ENCODE data around the gene CFAP65.

DNA sequence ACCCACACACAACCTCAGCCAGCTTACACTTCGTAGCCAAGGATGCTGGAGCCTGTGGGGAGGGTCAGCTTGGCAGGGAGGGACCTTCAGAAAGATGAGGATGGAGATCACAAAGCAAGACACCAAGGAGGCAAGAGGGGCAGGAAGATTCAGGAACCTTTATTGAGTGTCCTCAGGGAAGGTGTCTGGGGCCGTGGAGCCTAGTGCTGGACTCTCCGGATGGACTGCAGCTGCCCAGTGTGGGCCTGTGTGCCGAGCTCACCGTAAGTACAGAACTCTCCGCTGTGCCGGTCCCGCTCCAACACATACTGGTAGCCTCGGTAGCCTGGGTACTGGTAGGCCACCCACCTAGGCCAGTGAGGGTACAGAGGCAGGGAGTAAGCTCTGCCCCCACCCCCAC, 51.3 kb downstream of the CFAP65 start:
- TF ChIP-seq, protein P1, sequence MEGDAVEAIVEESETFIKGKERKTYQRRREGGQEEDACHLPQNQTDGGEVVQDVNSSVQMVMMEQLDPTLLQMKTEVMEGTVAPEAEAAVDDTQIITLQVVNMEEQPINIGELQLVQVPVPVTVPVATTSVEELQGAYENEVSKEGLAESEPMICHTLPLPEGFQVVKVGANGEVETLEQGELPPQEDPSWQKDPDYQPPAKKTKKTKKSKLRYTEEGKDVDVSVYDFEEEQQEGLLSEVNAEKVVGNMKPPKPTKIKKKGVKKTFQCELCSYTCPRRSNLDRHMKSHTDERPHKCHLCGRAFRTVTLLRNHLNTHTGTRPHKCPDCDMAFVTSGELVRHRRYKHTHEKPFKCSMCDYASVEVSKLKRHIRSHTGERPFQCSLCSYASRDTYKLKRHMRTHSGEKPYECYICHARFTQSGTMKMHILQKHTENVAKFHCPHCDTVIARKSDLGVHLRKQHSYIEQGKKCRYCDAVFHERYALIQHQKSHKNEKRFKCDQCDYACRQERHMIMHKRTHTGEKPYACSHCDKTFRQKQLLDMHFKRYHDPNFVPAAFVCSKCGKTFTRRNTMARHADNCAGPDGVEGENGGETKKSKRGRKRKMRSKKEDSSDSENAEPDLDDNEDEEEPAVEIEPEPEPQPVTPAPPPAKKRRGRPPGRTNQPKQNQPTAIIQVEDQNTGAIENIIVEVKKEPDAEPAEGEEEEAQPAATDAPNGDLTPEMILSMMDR (IDR thresholded peaks at IDR 0.05) = no peak
- TF ChIP-seq POLR2AphosphoS5 (IDR thresholded peaks at IDR 0.05) (no peak), POLR2A (IDR thresholded peaks at IDR 0.05) (no peak)
